VCaP (cell line): ENCODE data around the gene CFAP61.

Source experiments
- H3K27ac ChIP-seq: fragments of 450-650 bp; 2 replicates; pipeline ENCODE4 v1.5.1; 2017
- CTCF ChIP-seq: fragments of 450-650 bp; conservative IDR thresholded peaks from 2 replicates; pipeline ENCODE4 v1.5.1; 2017; ENCODE audit warnings: mild to moderate bottlenecking, moderate library complexity

The CFAP61 gene

GRCh38 chr20:20266552-20266951 lies 214.2 kb downstream of the CFAP61 start:
- no peak for TF ChIP-seq CTCF
- H3K27ac ChIP-seq: no peak overlapping the region

GRCh38 chr20:20267685-20268370 lies 215.5 kb downstream of the CFAP61 start:
- no peak overlapping the region for H3K27ac ChIP-seq
- no peak for TF ChIP-seq CTCF

GRCh38 chr20:20271271-20271670 lies 218.9 kb downstream of the CFAP61 start:
- no peak overlapping the region for H3K27ac ChIP-seq
- TF ChIP-seq CTCF: no peak

GRCh38 chr20:20272686-20273085 lies 220.4 kb downstream of the CFAP61 start:
- H3K27ac ChIP-seq: no peak overlapping the region
- TF ChIP-seq CTCF: no peak

- TF ChIP-seq CTCF: no peak
- no peak overlapping the region for H3K27ac ChIP-seq
Measured at GRCh38 chr20:20273286-20273685, 221.0 kb downstream of the CFAP61 start.

GRCh38 chr20:20274821-20275220 lies 222.5 kb downstream of the CFAP61 start:
- no peak overlapping the region for H3K27ac ChIP-seq
- TF ChIP-seq CTCF: no peak

GRCh38 chr20:20275636-20276035 lies 223.3 kb downstream of the CFAP61 start:
- no peak overlapping the region for H3K27ac ChIP-seq
- no peak for TF ChIP-seq CTCF
